Ascending aorta (tissue), 2 donors: ENCODE measurements around the gene IPMK. TPM values are rescaled to one million over a fixed set of nuclear protein-coding genes. Genes with fewer than 3 reads are reported as not detected.
"Not testable (repeated sequence)": the region's sequence is repeated elsewhere in the genome, so short reads cannot be mapped to it uniquely, and the experiment has no call there.

Experiments
- DNase-seq, 2 donors: peaks; one replicate each; pipeline ENCODE4 v3.0.0-alpha.2; 2019; ENCODE audit warnings: low spot score in 2 of 2
- H3K27ac ChIP-seq, 2 donors: fragments of 200-600 bp; sonication (generic); one replicate each; pipeline ENCODE4 v1.5.1; 2016 to 2017; ENCODE audit warnings: mild to moderate bottlenecking in 1 of 2
- H3K27me3 ChIP-seq: fragments of 200-600 bp; sonication (generic); one replicate; pipeline ENCODE4 v1.5.1; 2017
- H3K36me3 ChIP-seq, 2 donors: fragments of 200-600 bp; sonication (generic); one replicate each; pipeline ENCODE4 v1.5.1; 2016
- H3K4me1 ChIP-seq, 2 donors: fragments of 200-600 bp; sonication (generic); one replicate each; pipeline ENCODE4 v1.5.1; 2016 to 2017; ENCODE audit warnings: mild to moderate bottlenecking in 1 of 2
- H3K4me3 ChIP-seq, 2 donors: fragments of 200-600 bp; sonication (generic); one replicate each; pipeline ENCODE4 v1.5.1; 2016 to 2017; ENCODE audit warnings: mild to moderate bottlenecking in 1 of 2
- H3K9me3 ChIP-seq, 2 donors: fragments of 200-600 bp; sonication (generic); one replicate each; pipeline ENCODE4 v1.5.1; 2016
- CTCF ChIP-seq, 3 experiments: fragments of 200-600 bp in 2 of 3; fragments of 450-650 bp in 1 of 3; sonication (generic) in 2 of 3; IDR thresholded peaks; one replicate each; pipeline ENCODE4 v1.5.1; 2016 to 2019; ENCODE audit warnings: antibody characterized with exemption in 3 of 3, mild to moderate bottlenecking in 1 of 3, moderate library complexity in 1 of 3
- intact Hi-C: fragments of 100-400 bp; cut with DNase I; formaldehyde crosslinking; loops from one replicate; pipeline ENCODE4 v1.15.1; 2023
- total RNA-seq: library from RNA; depleted of rRNA; stranded (reverse); fragments of >200 nt; gene quantifications from one replicate; pipeline ENCODE4 v1.1.0, GENCODE V29; 2016

IPMK gene
- total RNA-seq, 1 donor from 2014 or later: 2.8 TPM

GRCh38 chr10:58262766-58263165 is 4.9 kb downstream of the IPMK start:
- no peak overlapping the region for H3K4me3 ChIP-seq
- H3K9me3 ChIP-seq: no peaks in the 10 kb centered on the region
- no peak for DNase-seq
- no peaks in the 10 kb centered on the region for H3K36me3 ChIP-seq
- H3K27ac ChIP-seq: no peak overlapping the region
- no peaks in the 10 kb centered on the region for H3K27me3 ChIP-seq
- peaks cover 0 to 7% of the 10 kb centered on the region in 2 donors for H3K4me1 ChIP-seq
- intact Hi-C loops: loop anchor here (10.0 kb wide), 2 partner anchors 742 to 822 kb away; no protein-coding TSS in a partner anchor
- no peak for TF ChIP-seq CTCF (IDR thresholded peaks at IDR 0.05)

DNA sequence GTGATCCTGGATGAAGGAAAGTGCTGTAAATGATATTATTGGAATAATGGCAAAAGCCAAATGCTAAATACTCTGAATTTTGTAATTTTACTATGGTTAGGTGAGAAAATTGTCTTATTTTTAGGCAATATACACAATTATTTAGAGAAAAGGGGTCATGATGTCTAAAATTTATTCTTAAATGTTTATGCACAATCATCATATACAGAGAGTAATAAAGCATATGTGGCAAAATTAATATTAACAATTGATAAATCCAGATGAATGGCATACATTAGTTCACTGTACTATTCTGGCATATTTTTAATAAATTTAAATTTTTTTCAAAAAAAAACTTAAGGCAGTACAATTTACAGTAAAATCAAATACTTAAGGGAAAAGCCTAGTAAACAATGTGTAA is 7.4 kb downstream of the IPMK start:
- Histone ChIP-seq H3K4me1 (peaks cover 0 to 2% of the 10 kb centered on the region in 2 donors), H3K27ac (no peak overlapping the region), H3K36me3 (no peaks in the 10 kb centered on the region), H3K4me3 (no peak overlapping the region), H3K27me3 (no peaks in the 10 kb centered on the region), H3K9me3 (no peaks in the 10 kb centered on the region)
- intact Hi-C loops: loop anchor here (10.0 kb wide), 2 partner anchors 744 to 824 kb away; no protein-coding TSS in a partner anchor
- TF ChIP-seq CTCF (IDR thresholded peaks at IDR 0.05): no peak
- no peak for DNase-seq

GRCh38 chr10:58258977-58259692 is 8.6 kb downstream of the IPMK start:
- Histone ChIP-seq H3K27ac (no peak overlapping the region), H3K9me3 (no peaks in the 10 kb centered on the region), H3K4me3 (no peak overlapping the region), H3K4me1 (no peaks in the 10 kb centered on the region), H3K27me3 (no peaks in the 10 kb centered on the region), H3K36me3 (no peaks in the 10 kb centered on the region)
- no peak for TF ChIP-seq CTCF (IDR thresholded peaks at IDR 0.05)
- DNase-seq: no peak
- intact Hi-C loops: no loop called here

- H3K27me3 ChIP-seq, intact Hi-C loops, DNase-seq, H3K36me3 ChIP-seq, H3K27ac ChIP-seq, H3K4me3 ChIP-seq, H3K9me3 ChIP-seq, H3K4me1 ChIP-seq: not testable (repeated sequence)
These were observed 11.5 kb downstream of the IPMK start for GRCh38 chr10:58256013-58256780.

DNA sequence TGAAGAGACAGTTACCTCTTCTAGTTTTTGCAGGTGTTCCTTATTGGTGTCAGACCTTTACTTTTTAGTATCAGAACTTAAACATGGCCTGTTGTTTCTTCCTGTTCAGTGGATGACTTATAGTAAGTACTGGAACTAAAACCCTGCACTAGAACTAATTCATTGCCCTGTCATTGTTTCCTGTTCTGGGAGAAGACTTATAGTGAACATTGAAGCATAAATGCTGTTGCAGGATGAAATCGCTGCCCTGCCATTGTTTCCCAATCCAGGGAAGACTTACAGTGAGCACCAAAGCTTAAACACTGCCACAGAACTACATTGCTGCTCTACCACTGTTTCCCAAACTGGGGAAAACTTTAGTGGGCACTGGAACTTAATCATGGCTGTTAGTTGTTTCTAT is 13.1 kb downstream of the IPMK start:
- no peaks in the 10 kb centered on the region for H3K4me1 ChIP-seq
- no peak overlapping the region for H3K4me3 ChIP-seq
- no peak for DNase-seq
- H3K27ac ChIP-seq: no peak overlapping the region
- H3K27me3 ChIP-seq: no peaks in the 10 kb centered on the region
- intact Hi-C loops: no loop called here
- H3K9me3 ChIP-seq: no peaks in the 10 kb centered on the region
- H3K36me3 ChIP-seq: no peaks in the 10 kb centered on the region
- TF ChIP-seq CTCF (IDR thresholded peaks at IDR 0.05): no peak

DNA sequence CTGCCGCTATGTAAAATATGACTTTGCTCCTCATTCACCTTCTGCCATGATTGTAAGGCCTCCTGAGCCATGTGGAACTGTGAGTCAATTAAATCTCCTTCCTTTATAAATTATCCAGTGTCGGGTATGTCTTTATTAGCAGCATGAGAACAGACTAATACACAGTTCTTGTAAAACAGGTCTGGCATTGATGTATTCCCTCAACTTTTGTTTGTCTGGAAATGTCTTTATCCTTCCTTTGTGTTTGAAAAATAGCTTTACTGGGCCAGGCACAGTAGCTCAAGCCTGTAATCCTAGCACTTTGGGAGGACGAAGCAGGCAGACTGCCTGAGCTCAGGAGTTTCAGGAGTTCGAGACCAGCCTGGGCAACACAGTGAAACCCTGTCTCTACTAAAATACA is 14.5 kb downstream of the IPMK start:
- TF ChIP-seq CTCF (IDR thresholded peaks at IDR 0.05): no peak
- Histone ChIP-seq H3K9me3 (no peaks in the 10 kb centered on the region), H3K4me1 (no peaks in the 10 kb centered on the region), H3K36me3 (no peaks in the 10 kb centered on the region), H3K4me3 (no peak overlapping the region), H3K27ac (no peak overlapping the region), H3K27me3 (no peaks in the 10 kb centered on the region)
- intact Hi-C loops: no loop called here
- no peak for DNase-seq

DNA sequence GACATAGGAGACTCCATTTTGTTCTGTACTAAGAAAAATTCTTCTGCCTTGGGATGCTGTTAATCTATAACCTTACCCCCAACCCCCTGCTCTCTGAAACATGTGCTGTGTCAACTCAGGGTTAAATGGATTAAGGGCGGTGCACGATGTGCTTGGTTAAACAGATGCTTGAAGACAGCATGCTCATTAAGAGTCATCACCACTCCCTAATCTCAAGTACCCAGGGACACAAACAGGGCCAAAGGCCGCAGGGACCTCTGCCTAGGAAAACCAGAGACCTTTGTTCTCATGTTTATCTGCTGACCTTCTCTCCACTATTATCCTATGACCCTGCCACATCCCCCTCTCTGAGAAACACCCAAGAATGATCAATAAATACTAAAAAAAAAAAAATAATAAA is 23.0 kb downstream of the IPMK start:
- DNase-seq, intact Hi-C loops, H3K9me3 ChIP-seq, H3K4me1 ChIP-seq, H3K27ac ChIP-seq, H3K4me3 ChIP-seq, H3K36me3 ChIP-seq, H3K27me3 ChIP-seq: not testable (repeated sequence)

DNA sequence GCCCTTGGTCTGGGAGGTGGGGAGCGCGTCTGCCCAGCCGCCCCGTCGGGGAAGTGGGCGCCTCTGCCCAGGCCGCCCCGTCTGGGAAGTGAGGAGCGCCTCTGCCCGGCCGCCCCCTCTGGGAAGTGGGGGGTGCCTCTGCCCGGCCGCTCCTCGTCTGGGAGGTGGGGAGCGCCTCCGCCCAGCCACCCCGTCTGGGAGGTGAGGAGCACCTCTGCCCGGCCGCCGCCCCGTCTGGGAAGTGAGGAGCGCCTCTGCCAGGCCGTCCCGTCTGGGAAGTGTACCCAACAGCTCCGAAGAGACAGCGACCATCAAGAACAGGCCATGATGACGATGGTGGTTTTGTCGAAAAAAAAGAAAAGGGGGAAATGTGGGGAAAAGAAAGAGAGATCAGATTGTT is 23.5 kb downstream of the IPMK start:
- H3K27ac ChIP-seq, H3K9me3 ChIP-seq, H3K27me3 ChIP-seq, H3K36me3 ChIP-seq, H3K4me3 ChIP-seq, H3K4me1 ChIP-seq, DNase-seq, intact Hi-C loops: not testable (repeated sequence)

- H3K27me3 ChIP-seq, H3K9me3 ChIP-seq, H3K27ac ChIP-seq, H3K36me3 ChIP-seq, DNase-seq, H3K4me3 ChIP-seq, intact Hi-C loops, H3K4me1 ChIP-seq: not testable (repeated sequence)
These were observed 23.9 kb downstream of the IPMK start for GRCh38 chr10:58243801-58244200.
